ENCODE results near the gene ZNF880. TPM values are rescaled to one million over a fixed set of nuclear protein-coding genes. Genes with fewer than 3 reads are reported as not detected.

ZNF880 gene
- total RNA-seq, 1 donor from 2014 or later: 10.3 TPM

DNA sequence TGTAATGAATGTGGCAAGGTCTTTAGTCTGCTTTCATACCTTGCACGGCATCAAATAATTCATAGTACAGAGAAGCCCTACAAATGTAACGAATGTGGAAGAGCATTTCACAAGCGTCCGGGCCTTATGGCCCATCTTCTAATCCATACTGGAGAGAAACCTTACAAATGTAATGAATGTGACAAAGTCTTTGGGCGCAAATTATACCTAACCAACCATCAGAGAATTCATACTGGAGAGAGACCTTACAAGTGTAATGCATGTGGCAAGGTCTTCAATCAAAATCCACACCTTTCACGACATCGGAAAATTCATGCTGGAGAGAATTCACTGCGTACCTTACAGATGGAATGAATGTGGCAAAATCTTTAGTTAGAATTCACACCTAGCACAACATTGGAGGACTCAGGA is 3.3 kb upstream of the ZNF880 start:
- no peak for DNase-seq (ENCODE audit: low spot score)
- Mint-ChIP-seq H3K27me3 (ENCODE audit: unreplicated experiment) (peaks cover 2% of the 10 kb centered on the region), H3K36me3 (ENCODE audit: low read depth, unreplicated experiment) (peaks cover 55% of the 10 kb centered on the region), H3K27ac (ENCODE audit: unreplicated experiment) (no peak overlapping the region), H3K9me3 (ENCODE audit: unreplicated experiment) (peaks cover 41% of the 10 kb centered on the region), H3K4me1 (ENCODE audit: unreplicated experiment) (no peaks in the 10 kb centered on the region), H3K4me3 (ENCODE audit: unreplicated experiment) (peak overlapping the region; percentile 48)
- TF ChIP-seq CTCF (IDR thresholded peaks at IDR 0.05; ENCODE audit: unreplicated experiment): no peak

DNA sequence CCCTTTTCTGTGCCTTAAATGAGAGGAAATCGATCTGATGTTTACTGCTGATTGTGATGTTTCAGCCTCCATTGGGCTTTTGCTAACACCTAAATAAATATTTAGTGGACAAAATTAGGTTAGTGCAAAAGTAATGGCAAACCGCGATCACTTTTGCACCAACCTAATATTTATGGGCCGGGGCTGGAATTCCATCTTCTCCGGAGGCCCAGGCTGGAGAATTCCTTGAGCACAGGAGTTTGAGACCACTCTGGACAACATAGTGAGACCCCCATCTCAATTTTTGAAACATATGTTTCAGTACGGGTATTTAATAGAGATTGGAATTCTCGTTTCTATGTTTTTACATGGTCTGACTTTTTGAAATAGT is 603 bp downstream of the ZNF880 start:
- no peak for TF ChIP-seq CTCF (IDR thresholded peaks at IDR 0.05; ENCODE audit: unreplicated experiment)
- H3K27me3 Mint-ChIP-seq (ENCODE audit: unreplicated experiment): peaks cover 2% of the 10 kb centered on the region
- peaks cover 47% of the 10 kb centered on the region for H3K9me3 Mint-ChIP-seq (ENCODE audit: unreplicated experiment)
- H3K27ac Mint-ChIP-seq (ENCODE audit: unreplicated experiment): peak overlapping the region; percentile 94
- H3K4me1 Mint-ChIP-seq (ENCODE audit: unreplicated experiment): no peaks in the 10 kb centered on the region
- DNase-seq (ENCODE audit: low spot score): no peak
- H3K36me3 Mint-ChIP-seq (ENCODE audit: low read depth, unreplicated experiment): peaks cover 60% of the 10 kb centered on the region
- peak overlapping the region; percentile 83 for H3K4me3 Mint-ChIP-seq (ENCODE audit: unreplicated experiment)

DNA sequence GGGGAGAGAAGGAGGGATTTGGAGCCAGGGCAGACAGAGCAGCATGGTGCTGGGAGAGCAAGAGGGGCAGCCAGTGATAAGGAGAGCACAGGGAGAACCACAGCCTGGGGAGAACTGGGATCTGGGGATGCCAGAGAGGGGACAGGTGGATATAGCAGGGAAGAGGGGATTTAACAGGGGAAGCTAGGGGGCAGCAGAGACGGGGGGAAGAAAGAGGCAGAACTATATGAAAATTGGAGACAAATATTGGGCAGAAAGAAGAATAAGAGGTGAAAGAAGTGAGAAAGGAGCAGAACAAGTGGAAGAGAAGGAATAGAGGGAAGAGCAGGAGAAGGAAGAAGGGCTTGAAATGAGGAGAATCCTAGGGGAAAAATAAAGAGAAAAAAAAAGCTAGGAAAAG is 21.4 kb downstream of the ZNF880 start:
- peaks cover 28% of the 10 kb centered on the region for H3K36me3 Mint-ChIP-seq (ENCODE audit: low read depth, unreplicated experiment)
- H3K27me3 Mint-ChIP-seq (ENCODE audit: unreplicated experiment): peaks cover 9% of the 10 kb centered on the region
- H3K4me3 Mint-ChIP-seq (ENCODE audit: unreplicated experiment): no peak overlapping the region
- H3K27ac Mint-ChIP-seq (ENCODE audit: unreplicated experiment): no peak overlapping the region
- H3K4me1 Mint-ChIP-seq (ENCODE audit: unreplicated experiment): no peaks in the 10 kb centered on the region
- no peak for TF ChIP-seq CTCF (IDR thresholded peaks at IDR 0.05; ENCODE audit: unreplicated experiment)
- no peak for DNase-seq (ENCODE audit: low spot score)
- peaks cover 22% of the 10 kb centered on the region for H3K9me3 Mint-ChIP-seq (ENCODE audit: unreplicated experiment)

DNA sequence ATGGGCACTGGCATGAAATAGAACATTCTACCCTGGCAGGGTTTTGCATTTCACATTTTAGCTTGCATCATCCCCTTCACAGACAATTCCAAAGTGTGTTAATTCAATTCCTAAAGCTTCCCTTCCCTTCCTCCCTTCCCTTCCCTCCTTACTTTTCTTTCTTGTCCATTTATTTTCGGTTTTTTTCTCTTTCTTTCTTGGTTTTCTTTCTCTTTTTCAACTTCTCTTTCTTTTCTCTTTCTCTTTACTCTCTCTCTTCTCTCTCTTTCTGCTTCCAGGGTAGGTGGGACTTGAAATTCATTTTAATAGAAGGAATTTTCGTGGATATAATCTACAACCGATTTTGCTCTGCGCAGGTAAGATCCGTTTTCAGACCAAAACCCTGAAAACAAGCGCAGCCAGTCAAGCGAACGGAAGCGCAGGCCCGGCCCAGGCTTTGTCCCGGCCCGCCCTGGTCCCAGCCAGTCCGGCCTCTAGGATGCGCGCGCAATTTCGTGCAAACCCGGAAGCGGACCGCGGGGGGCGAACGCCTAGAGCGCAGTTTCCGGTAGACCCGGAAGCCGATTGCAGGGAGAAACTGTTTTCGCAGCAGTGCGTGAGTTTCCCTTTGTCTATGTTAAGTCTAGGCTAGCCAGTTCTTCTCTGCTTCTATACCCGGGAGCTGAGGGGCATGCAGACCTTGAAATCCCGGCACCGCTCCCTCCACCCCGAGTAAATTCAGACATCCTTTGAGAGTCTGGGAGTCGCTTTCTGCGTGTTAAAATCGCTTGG is 27.8 kb downstream of the ZNF880 start, which contains the start of gene ZNF528:
TSS of gene ZNF528 (plus strand) at position 540 of the 771 bp plus-strand sequence. CDS start 4,165 bp downstream, outside the sequence.
- Mint-ChIP-seq H3K27me3 (ENCODE audit: unreplicated experiment) (peaks cover 4% of the 10 kb centered on the region), H3K36me3 (ENCODE audit: low read depth, unreplicated experiment) (peaks cover 18% of the 10 kb centered on the region), H3K9me3 (ENCODE audit: unreplicated experiment) (peaks cover 26% of the 10 kb centered on the region), H3K27ac (ENCODE audit: unreplicated experiment) (peak within 1 kb of the TSS; percentile 75), H3K4me1 (ENCODE audit: unreplicated experiment) (no peaks in the 10 kb centered on the region), H3K4me3 (ENCODE audit: unreplicated experiment) (peak within 1 kb of the TSS; percentile 82)
- no peak for TF ChIP-seq CTCF (IDR thresholded peaks at IDR 0.05; ENCODE audit: unreplicated experiment)
- peak; percentile 42 for DNase-seq (ENCODE audit: low spot score)

DNA sequence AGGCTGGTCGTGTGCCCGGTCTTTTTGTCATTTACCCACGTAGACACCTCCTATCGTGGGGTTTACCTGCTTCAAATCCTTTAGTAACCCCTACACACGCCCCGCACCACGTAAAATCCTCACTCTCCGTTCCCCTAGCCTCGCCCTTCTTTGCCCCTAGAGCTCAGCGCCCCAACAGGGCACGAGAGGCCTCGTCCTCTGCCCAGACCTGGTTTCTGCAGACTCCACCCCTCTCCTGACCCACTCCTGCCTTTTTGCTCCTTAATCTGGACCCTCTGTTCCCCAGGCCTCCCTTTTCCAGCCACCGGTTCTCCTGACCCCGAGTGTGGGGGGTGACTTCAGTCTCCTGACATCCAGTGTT is 28.3 kb downstream of the ZNF880 start:
- H3K36me3 Mint-ChIP-seq (ENCODE audit: low read depth, unreplicated experiment): peaks cover 18% of the 10 kb centered on the region
- no peak for DNase-seq (ENCODE audit: low spot score)
- peaks cover 27% of the 10 kb centered on the region for H3K9me3 Mint-ChIP-seq (ENCODE audit: unreplicated experiment)
- H3K4me1 Mint-ChIP-seq (ENCODE audit: unreplicated experiment): no peaks in the 10 kb centered on the region
- no peak for TF ChIP-seq CTCF (IDR thresholded peaks at IDR 0.05; ENCODE audit: unreplicated experiment)
- peak overlapping the region; percentile 61 for H3K27ac Mint-ChIP-seq (ENCODE audit: unreplicated experiment)
- peaks cover 3% of the 10 kb centered on the region for H3K27me3 Mint-ChIP-seq (ENCODE audit: unreplicated experiment)
- peak overlapping the region; percentile 82 for H3K4me3 Mint-ChIP-seq (ENCODE audit: unreplicated experiment)
